T-helper 2 cell treated with Interferon-gamma antibody and Interleukin-4, amounts not matched to agents 100 ng/mL and 5 ng/mL, for 36 hours (primary cell): ENCODE results near the gene INO80D. TPM values are rescaled to one million over a fixed set of nuclear protein-coding genes. Genes with fewer than 3 reads are reported as not detected.
"Not testable (repeated sequence)": the region's sequence is repeated elsewhere in the genome, so short reads cannot be mapped to it uniquely, and the experiment has no call there.

Experiments used
- intact Hi-C: fragments of 100-400 bp; cut with micrococcal nuclease; formaldehyde crosslinking; loops from one replicate; pipeline ENCODE4 v1.15.1; 2023
- total RNA-seq: library from RNA; stranded (reverse); gene quantifications from 2 replicates; pipeline ENCODE4 v1.2.3, GENCODE V29; 2022

INO80D gene
- total RNA-seq, 1 donor from 2014 or later, result 29.5 TPM

- intact Hi-C loops, result no loop called here
Measured at GRCh38 chr2:205984381-205984780, 101.6 kb downstream of the INO80D start.

- intact Hi-C loops, result no loop called here
Measured at GRCh38 chr2:205982776-205983327, 103.1 kb downstream of the INO80D start.

GRCh38 chr2:205978728-205979127, 107.2 kb downstream of the INO80D start:
- intact Hi-C loops, result not testable (repeated sequence)

- intact Hi-C loops, result not testable (repeated sequence)
Measured at GRCh38 chr2:205977699-205978098, 108.3 kb downstream of the INO80D start.

- intact Hi-C loops, result not testable (repeated sequence)
Measured at GRCh38 chr2:205976934-205977659, 108.9 kb downstream of the INO80D start.

GRCh38 chr2:205976120-205976814, 109.7 kb downstream of the INO80D start:
- intact Hi-C loops, result no loop called here

GRCh38 chr2:205975082-205975949, 110.7 kb downstream of the INO80D start:
- intact Hi-C loops, result no loop called here

- intact Hi-C loops, result no loop called here
Measured at GRCh38 chr2:205972113-205972512, 113.9 kb downstream of the INO80D start.

GRCh38 chr2:205970348-205970747, 115.6 kb downstream of the INO80D start:
- intact Hi-C loops, result no loop called here

- intact Hi-C loops, result no loop called here
Measured at GRCh38 chr2:205969584-205969983, 116.4 kb downstream of the INO80D start.

GRCh38 chr2:205967391-205968075, 118.4 kb downstream of the INO80D start:
- intact Hi-C loops, result no loop called here

GRCh38 chr2:205965707-205966106, 120.3 kb downstream of the INO80D start:
- intact Hi-C loops, result no loop called here

GRCh38 chr2:205964111-205964761, 121.7 kb downstream of the INO80D start:
- intact Hi-C loops, result no loop called here

- intact Hi-C loops, result no loop called here
Measured at GRCh38 chr2:205959521-205959920, 126.5 kb downstream of the INO80D start.

- intact Hi-C loops, result no loop called here
Measured at GRCh38 chr2:205957452-205958154, 128.4 kb downstream of the INO80D start.

- intact Hi-C loops, result no loop called here
Measured at GRCh38 chr2:205954707-205955106, 131.3 kb downstream of the INO80D start.

- intact Hi-C loops, result no loop called here
Measured at GRCh38 chr2:205952282-205952681, 133.7 kb downstream of the INO80D start.

- intact Hi-C loops, result loop anchor here (1.0 to 5.0 kb wide), 2 partner anchors 182 to 1841 kb away; no protein-coding TSS in a partner anchor
Measured at GRCh38 chr2:205948883-205949282, 137.1 kb downstream of the INO80D start.

- intact Hi-C loops, result loop anchor here (1.0 to 5.0 kb wide), 2 partner anchors 181 to 1840 kb away; no protein-coding TSS in a partner anchor
Measured at GRCh38 chr2:205948496-205948837, 137.5 kb downstream of the INO80D start.
